ENCODE results near the gene SLC22A6.

The SLC22A6 gene

DNA sequence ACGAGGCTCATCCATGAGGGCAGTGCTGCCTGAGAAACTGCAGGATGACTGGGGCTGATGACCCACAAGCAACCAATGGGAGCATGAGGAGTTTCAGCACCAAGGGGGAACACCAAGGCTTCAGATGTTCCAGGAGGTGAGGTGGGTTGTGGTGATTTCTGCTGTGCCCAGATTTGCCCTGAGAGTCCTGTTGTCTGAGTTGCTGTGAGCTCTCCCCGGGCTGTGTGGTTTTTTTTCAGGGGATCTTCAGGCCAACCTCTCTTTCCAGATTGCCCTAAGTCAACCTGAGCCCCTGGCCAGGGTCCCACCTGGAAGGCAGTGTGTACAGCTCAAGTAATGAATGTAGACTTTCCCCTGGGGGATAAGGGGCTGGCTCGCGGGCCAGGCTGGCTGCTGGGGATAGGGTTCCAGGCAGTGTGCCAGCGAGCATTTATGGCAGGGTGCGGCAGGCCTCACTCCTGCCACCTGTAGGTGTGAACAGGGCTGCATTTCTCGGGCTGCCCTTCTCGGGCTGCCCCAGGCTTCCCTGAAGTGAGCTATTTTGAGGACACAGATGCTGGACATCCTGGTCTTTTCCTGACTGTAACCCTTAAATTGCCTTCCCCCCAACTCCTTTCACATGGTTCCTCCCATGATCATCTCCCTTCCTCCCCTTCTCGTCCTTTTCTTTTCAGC, 9.8 kb downstream of the SLC22A6 start (continued):
- TF ChIP-seq, protein P1, sequence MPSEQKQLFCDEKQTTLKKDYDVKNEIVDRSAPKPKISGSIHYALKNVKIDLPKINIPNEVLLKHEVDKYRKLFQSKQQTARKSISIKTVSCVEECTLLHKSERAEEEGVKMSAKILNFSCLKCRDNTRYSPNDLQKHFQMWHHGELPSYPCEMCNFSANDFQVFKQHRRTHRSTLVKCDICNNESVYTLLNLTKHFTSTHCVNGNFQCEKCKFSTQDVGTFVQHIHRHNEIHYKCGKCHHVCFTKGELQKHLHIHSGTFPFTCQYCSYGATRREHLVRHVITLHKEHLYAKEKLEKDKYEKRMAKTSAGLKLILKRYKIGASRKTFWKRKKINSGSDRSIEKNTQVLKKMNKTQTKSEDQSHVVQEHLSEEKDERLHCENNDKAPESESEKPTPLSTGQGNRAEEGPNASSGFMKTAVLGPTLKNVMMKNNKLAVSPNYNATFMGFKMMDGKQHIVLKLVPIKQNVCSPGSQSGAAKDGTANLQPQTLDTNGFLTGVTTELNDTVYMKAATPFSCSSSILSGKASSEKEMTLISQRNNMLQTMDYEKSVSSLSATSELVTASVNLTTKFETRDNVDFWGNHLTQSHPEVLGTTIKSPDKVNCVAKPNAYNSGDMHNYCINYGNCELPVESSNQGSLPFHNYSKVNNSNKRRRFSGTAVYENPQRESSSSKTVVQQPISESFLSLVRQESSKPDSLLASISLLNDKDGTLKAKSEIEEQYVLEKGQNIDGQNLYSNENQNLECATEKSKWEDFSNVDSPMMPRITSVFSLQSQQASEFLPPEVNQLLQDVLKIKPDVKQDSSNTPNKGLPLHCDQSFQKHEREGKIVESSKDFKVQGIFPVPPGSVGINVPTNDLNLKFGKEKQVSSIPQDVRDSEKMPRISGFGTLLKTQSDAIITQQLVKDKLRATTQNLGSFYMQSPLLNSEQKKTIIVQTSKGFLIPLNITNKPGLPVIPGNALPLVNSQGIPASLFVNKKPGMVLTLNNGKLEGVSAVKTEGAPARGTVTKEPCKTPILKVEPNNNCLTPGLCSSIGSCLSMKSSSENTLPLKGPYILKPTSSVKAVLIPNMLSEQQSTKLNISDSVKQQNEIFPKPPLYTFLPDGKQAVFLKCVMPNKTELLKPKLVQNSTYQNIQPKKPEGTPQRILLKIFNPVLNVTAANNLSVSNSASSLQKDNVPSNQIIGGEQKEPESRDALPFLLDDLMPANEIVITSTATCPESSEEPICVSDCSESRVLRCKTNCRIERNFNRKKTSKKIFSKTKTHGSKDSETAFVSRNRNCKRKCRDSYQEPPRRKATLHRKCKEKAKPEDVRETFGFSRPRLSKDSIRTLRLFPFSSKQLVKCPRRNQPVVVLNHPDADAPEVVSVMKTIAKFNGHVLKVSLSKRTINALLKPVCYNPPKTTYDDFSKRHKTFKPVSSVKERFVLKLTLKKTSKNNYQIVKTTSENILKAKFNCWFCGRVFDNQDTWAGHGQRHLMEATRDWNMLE (tag by site-specific recombination; conservative IDR thresholded peaks at IDR 0.05; ENCODE audit: low read depth): no peak
- TF ChIP-seq SCRT1 (tag by site-specific recombination; IDR thresholded peaks at IDR 0.05; ENCODE audit: borderline replicate concordance) (peak; percentile 83), ZBTB8A (tag by site-specific recombination; IDR thresholded peaks at IDR 0.05) (peak; percentile 76), ZNF610 (tag by site-specific recombination; IDR thresholded peaks at IDR 0.05; ENCODE audit: borderline replicate concordance) (no peak), ZNF560 (tag by site-specific recombination; IDR thresholded peaks at IDR 0.05; ENCODE audit: borderline replicate concordance) (no peak), ZSCAN30 (tag by site-specific recombination; IDR thresholded peaks at IDR 0.05) (peak; percentile 92), ZBTB48 (tag by site-specific recombination; IDR thresholded peaks at IDR 0.05) (peak; percentile 88; the same call in 1 of the 2 replicates), ZFP69B (tag by site-specific recombination; IDR thresholded peaks at IDR 0.05) (0 out of 2 replicates have a peak, but pooled peaks have one; percentile 19), SCRT2 (tag by site-specific recombination; IDR thresholded peaks at IDR 0.05) (peak; percentile 88), GLIS2 (tag by site-specific recombination; IDR thresholded peaks at IDR 0.05) (no peak), SP7 (tag by site-specific recombination; IDR thresholded peaks at IDR 0.05) (no peak)
- TF ChIP-seq, protein P2, sequence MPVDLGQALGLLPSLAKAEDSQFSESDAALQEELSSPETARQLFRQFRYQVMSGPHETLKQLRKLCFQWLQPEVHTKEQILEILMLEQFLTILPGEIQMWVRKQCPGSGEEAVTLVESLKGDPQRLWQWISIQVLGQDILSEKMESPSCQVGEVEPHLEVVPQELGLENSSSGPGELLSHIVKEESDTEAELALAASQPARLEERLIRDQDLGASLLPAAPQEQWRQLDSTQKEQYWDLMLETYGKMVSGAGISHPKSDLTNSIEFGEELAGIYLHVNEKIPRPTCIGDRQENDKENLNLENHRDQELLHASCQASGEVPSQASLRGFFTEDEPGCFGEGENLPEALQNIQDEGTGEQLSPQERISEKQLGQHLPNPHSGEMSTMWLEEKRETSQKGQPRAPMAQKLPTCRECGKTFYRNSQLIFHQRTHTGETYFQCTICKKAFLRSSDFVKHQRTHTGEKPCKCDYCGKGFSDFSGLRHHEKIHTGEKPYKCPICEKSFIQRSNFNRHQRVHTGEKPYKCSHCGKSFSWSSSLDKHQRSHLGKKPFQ (tag by site-specific recombination; IDR thresholded peaks at IDR 0.05): peak; percentile 98
- TF ChIP-seq, protein P3, sequence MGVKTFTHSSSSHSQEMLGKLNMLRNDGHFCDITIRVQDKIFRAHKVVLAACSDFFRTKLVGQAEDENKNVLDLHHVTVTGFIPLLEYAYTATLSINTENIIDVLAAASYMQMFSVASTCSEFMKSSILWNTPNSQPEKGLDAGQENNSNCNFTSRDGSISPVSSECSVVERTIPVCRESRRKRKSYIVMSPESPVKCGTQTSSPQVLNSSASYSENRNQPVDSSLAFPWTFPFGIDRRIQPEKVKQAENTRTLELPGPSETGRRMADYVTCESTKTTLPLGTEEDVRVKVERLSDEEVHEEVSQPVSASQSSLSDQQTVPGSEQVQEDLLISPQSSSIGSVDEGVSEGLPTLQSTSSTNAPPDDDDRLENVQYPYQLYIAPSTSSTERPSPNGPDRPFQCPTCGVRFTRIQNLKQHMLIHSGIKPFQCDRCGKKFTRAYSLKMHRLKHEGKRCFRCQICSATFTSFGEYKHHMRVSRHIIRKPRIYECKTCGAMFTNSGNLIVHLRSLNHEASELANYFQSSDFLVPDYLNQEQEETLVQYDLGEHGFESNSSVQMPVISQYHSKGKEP (tag by site-specific recombination; IDR thresholded peaks at IDR 0.05): 0 out of 2 replicates have a peak, but pooled peaks have one; percentile 44

DNA sequence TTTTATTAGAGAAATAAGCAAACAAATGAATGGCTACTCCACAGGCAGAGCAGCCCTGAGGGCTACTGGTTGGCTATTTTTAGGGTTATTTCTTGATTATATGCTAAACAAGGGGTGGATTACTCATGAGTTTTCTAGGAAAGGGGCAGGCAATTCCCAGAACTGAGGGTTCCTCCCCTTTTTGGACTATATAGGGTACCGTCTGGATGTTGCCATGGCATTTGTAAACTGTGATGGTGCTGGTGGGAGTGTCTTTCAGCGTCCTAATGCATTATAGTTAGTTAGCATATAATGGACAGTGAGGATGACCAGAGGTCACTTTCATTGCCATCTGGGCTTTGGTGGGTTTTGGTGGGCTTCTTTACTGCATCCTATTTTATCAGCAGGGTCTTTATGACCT, 19.2 kb downstream of the SLC22A6 start:
- TF ChIP-seq ZNF561 (tag by site-specific recombination; IDR thresholded peaks at IDR 0.05; ENCODE audit: borderline replicate concordance): no peak
- no peak for TF ChIP-seq ZNF843 (tag by site-specific recombination; IDR thresholded peaks at IDR 0.05)
- no peak for TF ChIP-seq ZNF514 (tag by site-specific recombination; IDR thresholded peaks at IDR 0.05)
- no peak for TF ChIP-seq TRIM28 (IDR thresholded peaks at IDR 0.05; ENCODE audit: borderline replicate concordance, low read length)
- TF ChIP-seq, protein P4, sequence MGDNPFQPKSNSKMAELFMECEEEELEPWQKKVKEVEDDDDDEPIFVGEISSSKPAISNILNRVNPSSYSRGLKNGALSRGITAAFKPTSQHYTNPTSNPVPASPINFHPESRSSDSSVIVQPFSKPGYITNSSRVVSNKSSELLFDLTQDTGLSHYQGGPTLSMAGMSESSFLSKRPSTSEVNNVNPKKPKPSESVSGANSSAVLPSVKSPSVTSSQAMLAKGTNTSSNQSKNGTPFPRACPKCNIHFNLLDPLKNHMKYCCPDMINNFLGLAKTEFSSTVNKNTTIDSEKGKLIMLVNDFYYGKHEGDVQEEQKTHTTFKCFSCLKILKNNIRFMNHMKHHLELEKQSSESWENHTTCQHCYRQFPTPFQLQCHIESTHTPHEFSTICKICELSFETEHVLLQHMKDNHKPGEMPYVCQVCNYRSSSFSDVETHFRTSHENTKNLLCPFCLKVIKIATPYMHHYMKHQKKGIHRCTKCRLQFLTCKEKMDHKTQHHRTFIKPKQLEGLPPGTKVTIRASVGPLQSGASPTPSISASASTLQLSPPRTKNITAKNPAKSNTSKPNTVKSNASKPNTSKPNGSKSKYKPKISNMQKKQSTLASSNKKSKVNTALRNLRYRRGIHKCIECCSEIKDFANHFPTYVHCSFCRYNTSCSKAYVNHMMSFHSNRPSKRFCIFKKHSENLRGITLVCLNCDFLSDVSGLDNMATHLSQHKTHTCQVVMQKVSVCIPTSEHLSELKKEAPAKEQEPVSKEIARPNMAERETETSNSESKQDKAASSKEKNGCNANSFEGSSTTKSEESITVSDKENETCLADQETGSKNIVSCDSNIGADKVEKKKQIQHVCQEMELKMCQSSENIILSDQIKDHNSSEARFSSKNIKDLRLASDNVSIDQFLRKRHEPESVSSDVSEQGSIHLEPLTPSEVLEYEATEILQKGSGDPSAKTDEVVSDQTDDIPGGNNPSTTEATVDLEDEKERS (tag by site-specific recombination; IDR thresholded peaks at IDR 0.05): no peak
- TF ChIP-seq, protein P5, sequence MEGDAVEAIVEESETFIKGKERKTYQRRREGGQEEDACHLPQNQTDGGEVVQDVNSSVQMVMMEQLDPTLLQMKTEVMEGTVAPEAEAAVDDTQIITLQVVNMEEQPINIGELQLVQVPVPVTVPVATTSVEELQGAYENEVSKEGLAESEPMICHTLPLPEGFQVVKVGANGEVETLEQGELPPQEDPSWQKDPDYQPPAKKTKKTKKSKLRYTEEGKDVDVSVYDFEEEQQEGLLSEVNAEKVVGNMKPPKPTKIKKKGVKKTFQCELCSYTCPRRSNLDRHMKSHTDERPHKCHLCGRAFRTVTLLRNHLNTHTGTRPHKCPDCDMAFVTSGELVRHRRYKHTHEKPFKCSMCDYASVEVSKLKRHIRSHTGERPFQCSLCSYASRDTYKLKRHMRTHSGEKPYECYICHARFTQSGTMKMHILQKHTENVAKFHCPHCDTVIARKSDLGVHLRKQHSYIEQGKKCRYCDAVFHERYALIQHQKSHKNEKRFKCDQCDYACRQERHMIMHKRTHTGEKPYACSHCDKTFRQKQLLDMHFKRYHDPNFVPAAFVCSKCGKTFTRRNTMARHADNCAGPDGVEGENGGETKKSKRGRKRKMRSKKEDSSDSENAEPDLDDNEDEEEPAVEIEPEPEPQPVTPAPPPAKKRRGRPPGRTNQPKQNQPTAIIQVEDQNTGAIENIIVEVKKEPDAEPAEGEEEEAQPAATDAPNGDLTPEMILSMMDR (tag by site-specific recombination; IDR thresholded peaks at IDR 0.05): no peak
- no peak for TF ChIP-seq IKZF3 (tag by site-specific recombination; IDR thresholded peaks at IDR 0.05)
- no peak for TF ChIP-seq ZNF239 (tag by site-specific recombination; IDR thresholded peaks at IDR 0.05)
- no peak for TF ChIP-seq ZNF114 (tag by site-specific recombination; IDR thresholded peaks at IDR 0.05)
- no peak for TF ChIP-seq ZNF112 (tag by site-specific recombination; IDR thresholded peaks at IDR 0.05)
- TF ChIP-seq SP3 (tag by site-specific recombination; IDR thresholded peaks at IDR 0.05): no peak
- H3K4me1 ChIP-seq (ENCODE audit: control insufficient read depth, insufficient read depth, low read length): no peaks in the 10 kb centered on the region
- no peaks in the 10 kb centered on the region for H3K9me3 ChIP-seq (ENCODE audit: control insufficient read depth, insufficient read depth, low read depth, low read length)
- H3K36me3 ChIP-seq (ENCODE audit: control insufficient read depth in 2 of 2, insufficient read depth in 1 of 2, low read length in 2 of 2): no peaks in the 10 kb centered on the region
- CTCF ChIA-PET: interaction anchor here (3.8 kb wide), 1 partner anchor 10 kb away, joined by 20 read pairs; no protein-coding TSS in a partner anchor
- POLR2A ChIA-PET: interaction anchor here (0.6 kb wide), 1 partner anchor 81 kb away, joined by 4 read pairs; no protein-coding TSS in a partner anchor
- H3K27ac ChIP-seq (ENCODE audit: extremely low read depth, low read depth, low read length): no peak overlapping the region
- H3K4me3 ChIP-seq (ENCODE audit: low read depth, low read length): no peak overlapping the region
